GM19455 (cell line): ENCODE measurements around the gene PLGLB1.
"Not testable (repeated sequence)": the region's sequence is repeated elsewhere in the genome, so short reads cannot be mapped to it uniquely, and the experiment has no call there.

ENCODE experiments used
- ATAC-seq: cut with Tn5 transposase; IDR thresholded peaks from one replicate; pipeline ENCODE4 v1.9.1; 2021; ENCODE audit not compliant: unreplicated experiment

Gene PLGLB1

GRCh38 chr2:87021744-87022143 is at the start of gene PLGLB1:
TSS of gene PLGLB1 (minus strand) at chr2:87021844. CDS start at chr2:87021783, 61 bp downstream.
- ATAC-seq = not testable (repeated sequence)

DNA sequence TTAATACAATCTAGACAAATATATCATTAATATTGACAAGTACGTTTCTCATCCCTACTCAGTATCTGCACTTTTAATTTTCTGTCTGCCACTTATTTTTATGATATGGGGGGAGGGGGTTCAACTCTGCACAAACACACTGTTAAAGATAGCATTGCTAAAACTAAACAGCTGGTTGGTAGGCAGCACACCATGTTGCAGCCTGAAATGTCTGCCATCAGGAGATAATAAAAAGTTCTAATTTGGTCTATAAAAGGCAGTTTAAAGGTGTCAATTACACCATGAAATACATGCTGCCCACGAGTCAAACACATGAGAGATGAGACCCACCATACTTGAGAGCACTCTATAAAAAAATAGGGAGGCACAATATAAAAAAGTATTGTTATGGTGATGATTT is 42.7 kb upstream of the PLGLB1 start:
- not testable (repeated sequence) for ATAC-seq

DNA sequence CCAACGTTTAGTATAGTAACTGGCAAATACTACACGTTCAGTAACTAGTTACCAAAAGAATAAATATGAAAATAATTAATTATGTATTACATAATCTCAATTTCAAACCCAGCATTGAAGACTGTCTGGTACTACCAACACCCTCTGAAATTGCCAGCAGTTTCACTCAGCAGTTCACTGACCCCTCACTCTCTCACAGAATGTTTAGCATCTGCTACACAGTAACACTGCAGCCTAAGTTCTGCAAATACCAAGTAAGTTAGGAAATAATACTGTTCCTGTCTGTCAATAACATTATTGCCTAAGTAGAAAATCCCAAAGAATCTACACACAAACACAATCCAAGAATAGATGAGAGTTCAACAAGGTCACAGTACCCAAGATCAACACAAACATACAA is 41.8 kb upstream of the PLGLB1 start:
- ATAC-seq = not testable (repeated sequence)

DNA sequence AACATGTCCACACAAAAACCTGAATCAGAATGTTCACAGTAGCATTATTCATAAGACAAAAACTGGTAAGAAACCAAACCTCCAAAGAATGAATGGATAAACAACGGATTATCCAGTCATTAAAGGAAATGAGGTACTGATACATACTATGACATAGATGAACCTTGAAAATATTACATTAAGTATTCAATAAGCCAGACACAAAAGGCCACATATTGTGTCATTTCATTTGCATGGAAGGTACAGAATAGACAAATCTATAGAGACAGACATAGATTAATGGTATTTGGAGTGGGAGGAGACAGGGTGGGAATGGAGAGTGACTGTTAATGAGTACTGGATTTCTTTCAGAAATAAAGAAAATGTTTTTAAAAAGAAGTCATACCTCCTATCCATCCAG is 39.9 kb upstream of the PLGLB1 start:
- not testable (repeated sequence) for ATAC-seq

GRCh38 chr2:87057606-87058005 is 36.0 kb upstream of the PLGLB1 start:
- not testable (repeated sequence) for ATAC-seq

DNA sequence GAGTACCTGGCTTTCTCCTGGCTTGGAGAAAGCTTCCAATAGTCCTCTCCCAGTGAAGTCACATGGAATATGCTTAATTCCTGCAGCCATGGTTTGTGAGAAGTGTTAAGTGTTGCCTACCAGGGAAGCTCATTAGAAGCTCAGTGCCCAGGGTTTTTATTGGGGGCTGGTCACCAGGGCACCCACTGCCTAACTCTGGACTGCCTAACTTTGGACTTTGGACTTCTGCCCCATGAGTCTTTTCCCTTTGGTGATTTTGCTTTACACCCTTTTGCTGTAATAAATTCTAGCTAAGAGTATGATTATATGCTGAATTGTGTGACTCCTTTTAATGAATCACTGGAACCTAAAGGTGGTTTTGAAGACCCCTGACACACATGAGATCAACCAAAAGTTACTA is 35.2 kb upstream of the PLGLB1 start:
- ATAC-seq = not testable (repeated sequence)

DNA sequence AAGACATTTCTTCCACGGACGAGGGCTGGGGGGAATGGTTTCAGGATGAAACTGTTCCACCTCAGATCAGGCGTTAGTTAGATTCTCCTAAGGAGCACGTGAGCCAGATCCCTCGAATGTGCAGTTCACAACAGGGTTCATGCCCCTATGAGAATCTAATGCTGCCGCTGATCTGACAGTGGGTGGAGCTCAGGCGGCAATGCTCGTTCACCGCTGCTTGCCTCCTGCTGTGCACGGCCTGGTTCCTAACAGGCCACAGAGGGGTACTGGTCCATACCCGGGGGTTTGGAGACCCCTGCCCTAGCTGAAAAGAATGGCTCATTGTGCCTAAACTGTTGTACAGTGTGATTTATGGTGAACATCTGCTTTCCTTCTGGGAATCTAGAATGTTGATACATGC is 34.8 kb upstream of the PLGLB1 start:
- ATAC-seq = not testable (repeated sequence)

DNA sequence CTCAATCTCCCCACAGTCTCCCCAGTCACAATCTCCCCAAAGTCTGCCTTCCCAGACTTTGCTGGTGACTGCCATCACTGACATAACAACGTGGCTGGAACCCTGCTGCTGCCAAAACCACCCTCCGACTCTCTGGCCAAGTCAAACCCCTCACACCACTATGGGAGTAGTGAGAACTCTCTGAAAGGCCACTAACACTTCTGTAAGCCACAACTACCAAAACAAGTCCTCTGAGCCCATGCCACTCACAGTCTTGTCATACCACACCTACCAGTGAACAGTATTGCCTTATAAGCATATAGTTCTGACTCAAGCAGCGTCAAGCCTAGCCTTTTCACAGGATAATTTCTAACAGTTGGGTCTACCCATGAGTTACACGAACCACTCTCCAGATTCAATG is 32.7 kb upstream of the PLGLB1 start:
- ATAC-seq = not testable (repeated sequence)

- ATAC-seq = not testable (repeated sequence)
Measured at GRCh38 chr2:87041321-87041978, 19.8 kb upstream of the PLGLB1 start.

GRCh38 chr2:87028607-87029006 is 7.0 kb upstream of the PLGLB1 start:
- not testable (repeated sequence) for ATAC-seq

DNA sequence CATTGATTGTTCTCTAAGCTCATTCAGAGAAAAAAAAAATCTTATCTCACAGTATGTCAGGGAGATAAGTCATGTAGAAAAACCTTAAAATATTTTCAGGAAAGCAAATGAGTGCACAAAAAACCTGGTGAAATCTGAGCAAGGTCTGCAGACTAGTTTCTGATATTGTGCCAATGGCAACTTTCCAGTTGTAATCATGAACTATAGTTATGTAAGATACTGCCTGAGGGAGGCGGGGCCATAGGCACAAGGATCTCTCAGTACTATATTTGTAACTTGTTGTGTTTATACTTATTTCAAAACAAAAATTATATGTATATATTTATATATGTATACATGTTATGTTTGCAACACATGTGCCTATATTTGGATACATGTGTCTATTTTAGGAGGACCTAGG is 5.2 kb upstream of the PLGLB1 start:
- ATAC-seq = not testable (repeated sequence)

DNA sequence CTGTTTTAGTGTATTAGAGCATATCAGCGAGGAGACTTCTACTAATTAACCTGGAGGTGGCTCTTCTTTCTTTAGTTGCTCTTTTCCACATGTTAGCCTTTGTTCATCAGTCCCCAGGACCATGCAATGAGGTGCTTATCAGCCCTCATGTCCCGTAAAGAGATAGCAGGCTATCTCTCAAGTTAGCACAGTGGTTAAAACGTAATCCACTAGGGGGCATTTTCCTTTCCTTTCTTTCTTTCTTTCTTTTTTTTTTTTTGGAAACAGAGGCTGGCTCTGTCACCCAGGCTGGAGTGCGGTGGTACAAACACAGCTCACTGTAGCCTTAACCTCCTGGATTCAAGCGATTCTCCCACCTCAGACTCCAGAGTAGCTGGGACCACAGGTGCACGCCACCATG is 4.3 kb upstream of the PLGLB1 start:
- not testable (repeated sequence) for ATAC-seq

DNA sequence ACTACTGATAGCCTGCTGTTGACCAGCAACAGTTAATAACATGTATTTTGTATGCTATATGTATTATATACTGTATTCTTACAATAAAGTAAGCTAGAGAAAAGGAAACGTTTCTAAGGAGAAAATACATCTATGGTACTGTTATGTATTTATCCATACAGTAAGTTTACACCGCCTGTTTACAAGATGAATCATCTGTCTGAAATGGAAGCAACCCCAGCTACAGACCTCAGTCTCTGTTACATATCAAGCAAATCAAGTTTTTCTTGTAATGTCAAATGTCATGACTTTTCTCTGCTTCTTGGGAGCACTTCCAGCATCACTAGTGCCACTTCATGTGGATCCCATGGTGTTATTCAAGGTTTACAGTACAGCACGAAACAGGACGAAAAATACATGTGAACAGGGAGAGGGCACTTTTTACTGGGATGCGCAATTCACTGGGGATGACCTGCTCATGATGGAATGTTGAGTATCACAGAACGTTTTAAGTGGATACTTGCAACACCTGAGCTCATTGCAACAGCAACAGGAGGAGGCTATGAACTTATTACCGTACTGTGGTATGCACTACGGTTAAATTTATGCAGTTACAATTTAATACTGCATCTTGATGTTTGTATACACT is 2.5 kb upstream of the PLGLB1 start:
- not testable (repeated sequence) for ATAC-seq

- ATAC-seq = not testable (repeated sequence)
Measured at GRCh38 chr2:87021043-87021442, 601 bp downstream of the PLGLB1 start.

- ATAC-seq = not testable (repeated sequence)
Measured at GRCh38 chr2:87019053-87019452, 2.6 kb downstream of the PLGLB1 start.

- ATAC-seq = not testable (repeated sequence)
Measured at GRCh38 chr2:87014489-87015169, 7.0 kb downstream of the PLGLB1 start.

DNA sequence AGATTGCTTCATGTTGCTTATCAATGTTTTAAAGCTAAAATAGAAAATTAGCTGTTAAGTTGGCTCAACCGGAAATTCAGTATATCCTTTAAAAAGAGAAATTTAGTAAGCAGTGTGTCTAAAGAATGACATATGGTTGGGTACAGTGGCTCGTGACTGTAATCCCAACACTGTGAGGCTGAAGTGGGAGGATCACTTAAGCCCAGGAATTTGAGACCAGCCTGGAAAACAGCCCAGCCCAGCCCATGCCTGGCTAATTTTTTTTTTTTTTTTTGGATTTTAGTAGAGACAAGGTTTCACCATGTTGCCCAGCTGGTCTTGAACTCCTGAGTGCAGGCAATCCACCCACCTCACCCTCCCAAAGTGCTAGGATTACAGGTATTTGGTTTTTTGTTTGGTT is 17.2 kb downstream of the PLGLB1 start:
- not testable (repeated sequence) for ATAC-seq
